ENCODE measurements around the gene INPP4B.

DNA sequence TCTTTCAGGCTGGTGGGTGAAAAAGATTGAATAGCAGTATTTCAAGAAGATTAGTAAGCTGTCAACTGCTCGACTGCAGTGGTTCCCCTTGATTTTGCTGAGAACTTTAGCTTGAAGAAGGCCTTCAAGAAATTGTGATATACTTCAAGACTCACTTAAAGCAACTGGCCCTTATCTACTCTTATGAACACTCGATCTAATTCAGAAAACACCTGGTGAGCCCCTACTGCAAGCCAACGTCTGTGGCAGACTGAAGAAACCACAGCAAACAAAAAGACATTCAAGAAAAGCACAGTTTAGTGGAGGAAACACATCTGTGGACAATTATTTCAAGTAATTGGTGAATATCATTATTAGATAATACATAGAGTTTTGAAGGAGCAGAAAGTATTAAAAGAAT, 119.0 kb downstream of the INPP4B start:
- TF ChIP-seq, protein P1, sequence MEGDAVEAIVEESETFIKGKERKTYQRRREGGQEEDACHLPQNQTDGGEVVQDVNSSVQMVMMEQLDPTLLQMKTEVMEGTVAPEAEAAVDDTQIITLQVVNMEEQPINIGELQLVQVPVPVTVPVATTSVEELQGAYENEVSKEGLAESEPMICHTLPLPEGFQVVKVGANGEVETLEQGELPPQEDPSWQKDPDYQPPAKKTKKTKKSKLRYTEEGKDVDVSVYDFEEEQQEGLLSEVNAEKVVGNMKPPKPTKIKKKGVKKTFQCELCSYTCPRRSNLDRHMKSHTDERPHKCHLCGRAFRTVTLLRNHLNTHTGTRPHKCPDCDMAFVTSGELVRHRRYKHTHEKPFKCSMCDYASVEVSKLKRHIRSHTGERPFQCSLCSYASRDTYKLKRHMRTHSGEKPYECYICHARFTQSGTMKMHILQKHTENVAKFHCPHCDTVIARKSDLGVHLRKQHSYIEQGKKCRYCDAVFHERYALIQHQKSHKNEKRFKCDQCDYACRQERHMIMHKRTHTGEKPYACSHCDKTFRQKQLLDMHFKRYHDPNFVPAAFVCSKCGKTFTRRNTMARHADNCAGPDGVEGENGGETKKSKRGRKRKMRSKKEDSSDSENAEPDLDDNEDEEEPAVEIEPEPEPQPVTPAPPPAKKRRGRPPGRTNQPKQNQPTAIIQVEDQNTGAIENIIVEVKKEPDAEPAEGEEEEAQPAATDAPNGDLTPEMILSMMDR (IDR thresholded peaks at IDR 0.05) = no peak
- no peak for TF ChIP-seq ZFX (IDR thresholded peaks at IDR 0.05; ENCODE audit: borderline replicate concordance)

Data from 22Rv1 (cell line).